Activated CD4-positive, alpha-beta T cell treated with anti-CD3 and anti-CD28 coated beads, Interleukin-2, amount 50 U/mL, for 1 hour (primary cell): ENCODE measurements around the gene STUB1.
"Not testable (repeated sequence)": the region's sequence is repeated elsewhere in the genome, so short reads cannot be mapped to it uniquely, and the experiment has no call there.

Experiments
- DNase-seq: peaks from one replicate; pipeline ENCODE4 v3.0.0-alpha.2; 2020

STUB1 gene

DNA sequence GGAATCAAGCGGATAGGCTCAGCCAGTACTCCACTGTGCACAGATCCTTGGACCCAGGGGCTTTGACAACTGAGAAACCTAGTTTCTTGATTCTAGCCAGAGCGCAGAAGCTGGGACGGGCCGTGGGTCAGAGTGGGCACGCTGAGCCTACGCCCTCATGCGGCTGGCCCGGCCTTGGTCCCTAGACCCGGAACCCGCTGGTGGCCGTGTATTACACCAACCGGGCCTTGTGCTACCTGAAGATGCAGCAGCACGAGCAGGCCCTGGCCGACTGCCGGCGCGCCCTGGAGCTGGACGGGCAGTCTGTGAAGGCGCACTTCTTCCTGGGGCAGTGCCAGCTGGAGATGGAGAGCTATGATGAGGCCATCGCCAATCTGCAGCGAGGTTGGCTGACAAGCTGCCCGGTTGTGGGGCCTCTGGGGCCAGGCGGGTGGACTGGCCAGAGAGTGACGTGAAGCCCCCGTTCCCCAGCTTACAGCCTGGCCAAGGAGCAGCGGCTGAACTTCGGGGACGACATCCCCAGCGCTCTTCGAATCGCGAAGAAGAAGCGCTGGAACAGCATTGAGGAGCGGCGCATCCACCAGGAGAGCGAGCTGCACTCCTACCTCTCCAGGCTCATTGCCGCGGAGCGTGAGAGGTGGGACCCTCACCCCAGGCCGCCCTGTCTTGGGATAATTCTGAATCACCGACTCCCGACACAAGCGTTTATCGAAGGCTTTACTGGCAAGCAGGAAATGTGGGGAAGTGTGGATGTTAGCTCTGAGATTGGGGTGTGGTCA, 946 bp downstream of the STUB1 start:
- no peak for DNase-seq

DNA sequence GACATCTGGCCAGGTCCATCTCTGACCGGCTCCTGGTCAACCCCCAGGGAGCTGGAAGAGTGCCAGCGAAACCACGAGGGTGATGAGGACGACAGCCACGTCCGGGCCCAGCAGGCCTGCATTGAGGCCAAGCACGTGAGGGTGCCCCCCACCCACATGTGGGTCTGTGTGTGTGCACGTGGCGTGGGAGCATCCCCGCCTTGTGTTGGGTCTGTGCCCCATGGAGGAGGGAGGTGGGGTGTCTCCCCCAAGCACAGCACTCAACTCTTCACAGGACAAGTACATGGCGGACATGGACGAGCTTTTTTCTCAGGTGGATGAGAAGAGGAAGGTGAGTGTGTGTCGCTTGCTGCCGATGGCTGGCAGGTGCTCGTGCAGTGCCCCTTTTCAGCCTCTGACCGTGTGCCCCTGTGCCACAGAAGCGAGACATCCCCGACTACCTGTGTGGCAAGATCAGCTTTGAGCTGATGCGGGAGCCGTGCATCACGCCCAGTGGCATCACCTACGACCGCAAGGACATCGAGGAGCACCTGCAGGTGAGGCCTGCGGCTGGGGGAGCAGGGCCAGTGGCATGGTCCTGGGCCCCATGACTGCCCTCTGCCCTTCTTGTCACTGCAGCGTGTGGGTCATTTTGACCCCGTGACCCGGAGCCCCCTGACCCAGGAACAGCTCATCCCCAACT, 1.7 kb downstream of the STUB1 start:
- no peak for DNase-seq

DNA sequence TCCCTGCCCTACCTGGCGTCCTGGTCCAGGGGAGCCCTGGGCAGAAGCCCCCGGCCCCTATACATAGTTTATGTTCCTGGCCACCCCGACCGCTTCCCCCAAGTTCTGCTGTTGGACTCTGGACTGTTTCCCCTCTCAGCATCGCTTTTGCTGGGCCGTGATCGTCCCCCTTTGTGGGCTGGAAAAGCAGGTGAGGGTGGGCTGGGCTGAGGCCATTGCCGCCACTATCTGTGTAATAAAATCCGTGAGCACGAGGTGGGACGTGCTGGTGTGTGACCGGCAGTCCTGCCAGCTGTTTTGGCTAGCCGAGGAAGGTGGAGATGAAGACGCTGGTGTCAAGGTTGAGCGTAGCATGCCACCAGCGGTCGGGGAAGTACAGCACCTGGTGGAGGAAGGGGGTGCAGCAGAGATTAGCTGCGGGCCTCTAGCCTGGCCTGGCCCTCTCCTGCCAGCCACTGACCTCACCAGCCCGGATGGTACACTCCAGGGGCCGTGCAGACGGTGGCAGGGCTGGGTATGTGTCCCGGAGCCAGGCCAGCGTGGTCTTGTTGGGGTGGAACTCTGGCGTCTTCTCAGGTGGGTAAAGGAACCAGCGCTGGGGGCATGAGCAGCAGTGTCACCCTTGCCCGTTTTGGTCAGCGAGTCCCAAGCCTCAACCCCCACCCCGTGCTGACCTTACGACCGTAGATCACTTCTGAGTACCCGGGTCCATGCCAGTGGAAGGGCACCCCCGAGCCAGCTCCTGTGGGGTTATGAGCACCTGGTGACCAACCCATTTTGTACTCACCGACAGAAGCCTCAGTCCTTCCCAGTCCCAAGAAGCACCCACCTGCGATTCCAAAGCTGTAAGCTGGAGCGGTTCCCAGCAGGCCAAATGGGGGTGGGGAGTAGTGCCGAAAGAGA, 2.5 kb downstream of the STUB1 start:
- no peak for DNase-seq

DNA sequence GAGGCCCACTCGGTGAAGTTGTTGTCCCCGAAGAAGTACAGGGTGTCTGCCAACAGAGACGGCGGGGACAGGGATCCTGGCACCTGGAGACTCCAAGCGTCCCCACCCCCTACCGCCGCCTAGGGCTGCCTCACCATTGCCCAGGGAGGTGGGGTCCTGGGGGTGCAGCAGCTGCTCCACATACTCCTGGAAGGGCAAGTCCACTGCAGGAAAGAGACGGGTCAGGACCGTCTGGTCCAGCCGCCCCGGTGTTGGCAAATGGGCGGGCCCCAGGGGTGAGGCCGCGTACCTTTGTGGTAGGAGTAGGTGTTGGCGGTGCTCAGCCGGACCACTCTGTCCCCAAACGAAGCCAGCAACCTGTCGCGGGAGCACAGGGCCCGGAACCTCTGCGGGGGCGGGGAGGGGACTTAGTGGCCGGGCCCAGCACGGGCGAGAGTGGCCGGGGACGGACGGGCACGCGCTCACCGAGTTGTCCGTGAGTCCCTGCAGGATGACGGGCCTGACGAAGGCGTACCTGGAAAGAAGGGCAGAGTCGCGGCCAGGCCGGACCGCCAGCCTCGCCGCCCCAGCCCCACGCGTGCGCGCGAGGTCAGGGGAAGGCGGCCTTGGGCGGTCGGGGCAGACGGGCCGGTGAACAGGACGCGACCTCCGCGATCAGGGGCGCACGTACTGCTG, 3.3 kb downstream of the STUB1 start:
- DNase-seq: no peak

DNA sequence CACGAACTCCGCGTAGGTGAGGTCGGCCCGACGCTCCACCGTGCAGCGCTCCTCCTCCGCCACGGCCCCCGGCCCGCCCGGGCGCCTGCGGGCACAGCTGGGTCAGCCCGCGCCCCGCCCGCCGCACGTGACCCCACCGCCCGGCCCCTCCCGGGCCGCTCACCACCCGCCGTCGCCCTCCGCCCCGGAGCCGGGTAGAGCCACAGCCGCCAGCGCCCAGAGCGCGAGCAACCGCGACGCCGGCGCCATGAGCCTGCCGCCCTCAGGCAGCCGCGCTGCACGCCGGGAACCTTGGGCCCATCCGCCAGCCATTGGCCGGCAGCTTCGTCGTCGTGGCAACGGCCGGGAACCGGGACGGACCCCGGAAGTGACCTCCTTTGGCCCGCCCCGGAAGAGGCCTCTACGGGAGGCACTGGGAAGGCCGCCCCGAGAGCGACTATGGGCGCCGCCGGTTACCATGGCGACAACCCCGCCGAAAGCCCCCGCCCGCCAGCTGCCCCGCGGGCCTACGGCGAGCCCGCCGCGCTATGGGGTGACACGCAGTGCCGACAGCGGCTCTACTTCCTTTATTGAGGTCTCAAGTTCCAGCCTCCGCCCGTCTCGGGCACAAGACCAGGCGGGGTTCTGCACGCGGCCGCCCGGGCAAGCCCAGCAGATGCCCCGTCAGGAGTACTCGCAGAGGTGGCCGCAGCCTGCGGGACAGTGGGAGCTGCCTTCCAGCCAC, 4.0 kb downstream of the STUB1 start, which contains the start of gene JMJD8:
TSS of gene JMJD8 (minus strand) at position 264 of the 724 bp plus-strand sequence. CDS start at position 249, 15 bp downstream.
- DNase-seq: peak; percentile 95

DNA sequence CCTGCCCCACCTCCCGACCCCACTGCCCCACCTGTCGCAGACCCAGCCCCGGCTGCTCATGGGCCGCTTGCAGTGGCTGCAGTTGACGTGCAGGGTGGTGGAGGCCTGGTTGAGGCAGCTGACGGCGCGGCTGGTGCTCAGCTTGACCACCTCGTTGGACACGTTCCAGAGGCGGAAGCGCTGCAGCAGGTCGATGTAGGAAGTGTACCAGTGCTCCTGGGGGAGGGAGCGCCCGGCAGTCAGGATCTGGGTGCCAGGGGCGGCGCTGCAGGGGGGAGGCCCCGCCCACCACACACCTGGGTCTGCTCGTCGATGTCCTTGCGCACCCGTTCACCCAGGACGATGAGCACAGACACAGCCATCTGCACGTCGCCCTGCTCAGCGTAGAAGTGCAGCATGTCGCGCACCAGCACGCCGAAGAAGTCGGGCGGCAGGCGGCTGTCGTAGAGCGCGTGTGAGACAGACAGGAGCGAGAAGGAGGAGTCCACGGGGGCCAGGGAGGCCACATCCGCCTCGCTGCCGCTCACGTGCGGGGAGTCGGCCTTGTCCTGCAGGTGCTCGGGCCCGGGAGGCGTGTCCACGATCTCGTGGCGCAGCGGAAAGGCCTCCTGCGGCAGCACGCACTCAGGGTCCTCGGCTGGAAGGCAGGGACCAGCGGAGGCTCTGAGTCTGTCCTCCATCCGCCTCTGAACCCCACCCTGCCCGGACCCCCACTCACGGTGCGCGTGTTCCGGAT, 4.9 kb downstream of the STUB1 start:
- DNase-seq: no peak

DNA sequence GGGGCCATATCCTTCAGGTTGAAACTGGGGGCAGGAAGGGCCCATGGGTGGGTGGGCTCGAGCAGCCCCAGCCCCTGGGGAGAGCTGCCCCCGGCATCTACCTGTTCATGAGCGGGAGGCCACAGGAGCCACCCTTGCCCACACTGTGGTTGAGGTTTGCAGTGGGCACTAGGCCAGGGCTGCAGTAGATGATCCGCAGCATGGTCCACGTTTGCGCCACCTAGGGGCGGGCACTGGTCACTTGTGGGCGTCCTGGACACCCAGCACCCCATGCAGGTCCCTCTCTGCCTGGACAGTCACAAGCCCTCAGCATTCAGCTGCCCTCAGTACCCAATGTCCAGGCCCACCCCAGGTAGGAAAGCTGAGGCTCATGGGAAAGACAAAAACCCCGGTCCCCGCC, 5.8 kb downstream of the STUB1 start:
- no peak for DNase-seq

DNA sequence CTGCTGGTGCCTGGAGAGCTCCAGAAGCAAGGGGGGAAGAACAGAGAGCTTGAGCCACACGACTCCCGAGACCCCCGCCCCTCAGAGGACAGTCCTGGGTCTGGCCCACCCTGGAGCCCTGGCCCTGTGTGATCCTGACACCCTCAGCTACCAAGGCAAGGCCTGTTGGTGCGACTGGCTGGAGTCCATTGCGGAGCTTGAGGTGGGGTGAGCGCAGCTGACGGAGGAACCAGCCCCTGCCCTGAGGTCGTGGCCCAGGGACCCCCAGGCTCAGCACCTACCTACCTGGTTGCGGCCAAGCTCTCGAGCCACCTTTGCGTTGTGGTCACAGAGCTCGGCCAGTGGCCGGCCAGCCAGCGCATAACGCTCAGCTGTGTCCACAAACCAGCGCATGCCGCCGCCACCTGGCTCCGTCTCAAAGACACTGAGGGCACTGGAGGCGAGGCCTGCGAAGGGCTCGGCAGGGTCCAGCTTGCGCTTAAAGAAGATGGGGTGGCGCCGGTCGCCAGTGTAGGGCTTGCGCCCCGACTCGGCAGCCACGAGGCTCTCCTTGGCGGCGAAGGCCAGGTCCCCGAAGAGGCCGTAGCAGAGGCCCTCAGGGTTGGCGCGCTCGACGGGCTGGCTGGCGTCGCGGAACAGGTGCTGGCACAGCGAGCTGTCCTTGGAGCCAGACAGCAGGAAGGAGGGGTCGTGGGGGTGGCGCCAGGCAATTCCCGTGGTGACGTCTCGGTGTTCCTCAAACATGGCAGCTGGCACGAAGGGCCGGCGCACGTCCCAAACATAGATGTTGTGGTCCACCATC, 6.5 kb downstream of the STUB1 start:
- no peak for DNase-seq

DNA sequence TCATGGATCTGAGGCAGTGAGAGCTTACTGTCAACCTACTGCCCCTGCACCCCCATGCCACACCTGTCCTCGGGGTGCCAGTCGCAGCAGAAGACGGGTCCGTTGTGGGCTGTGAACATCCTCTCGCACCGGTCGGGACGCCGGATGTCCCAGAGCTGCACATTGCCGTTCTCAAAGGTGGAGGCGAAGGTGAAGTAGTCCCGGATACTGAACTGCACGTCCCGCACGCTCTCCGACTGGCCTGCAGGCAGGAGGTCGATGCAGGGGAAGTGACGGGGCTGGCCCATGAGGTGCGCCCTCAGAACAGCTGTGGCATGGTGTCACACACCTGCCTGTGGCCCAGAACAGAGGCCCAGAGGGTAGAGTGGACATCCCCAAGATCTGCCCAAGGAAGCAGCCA, 7.3 kb downstream of the STUB1 start:
- no peak for DNase-seq

DNA sequence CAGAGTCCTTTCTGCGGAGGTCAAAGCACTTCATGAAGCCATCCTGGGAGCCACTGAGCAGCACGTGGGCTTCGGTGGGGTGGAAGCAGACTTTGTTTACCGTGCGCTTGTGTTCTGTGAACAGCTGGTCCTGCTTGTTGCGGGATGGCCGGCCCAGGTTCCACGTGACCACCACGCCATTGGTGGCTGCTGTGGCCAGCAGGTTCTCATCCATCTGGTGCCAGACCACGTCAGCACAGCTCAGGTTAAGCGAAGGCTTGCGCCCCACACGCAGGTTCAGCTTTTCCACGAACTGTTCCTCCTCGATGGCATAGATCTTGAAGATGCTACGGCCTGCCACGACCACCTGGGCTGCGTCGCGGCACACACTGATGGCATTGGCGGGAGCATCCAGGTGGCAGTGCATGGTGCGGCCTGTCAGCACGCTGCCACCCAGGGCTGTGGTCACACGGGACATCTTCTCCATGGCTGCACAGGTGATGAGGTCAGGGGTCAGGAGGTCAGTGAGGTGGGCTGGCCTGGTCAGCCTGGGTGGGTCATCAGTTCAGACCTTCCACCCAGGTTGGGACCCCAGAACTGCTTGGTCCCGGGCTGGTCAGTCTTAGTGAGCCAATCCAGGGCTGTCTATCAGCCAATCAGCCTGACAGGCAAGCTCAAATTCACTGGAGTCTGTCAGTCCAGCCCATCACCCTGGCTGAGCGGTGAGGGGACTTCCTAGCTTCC, 9.1 kb downstream of the STUB1 start:
- DNase-seq: no peak

DNA sequence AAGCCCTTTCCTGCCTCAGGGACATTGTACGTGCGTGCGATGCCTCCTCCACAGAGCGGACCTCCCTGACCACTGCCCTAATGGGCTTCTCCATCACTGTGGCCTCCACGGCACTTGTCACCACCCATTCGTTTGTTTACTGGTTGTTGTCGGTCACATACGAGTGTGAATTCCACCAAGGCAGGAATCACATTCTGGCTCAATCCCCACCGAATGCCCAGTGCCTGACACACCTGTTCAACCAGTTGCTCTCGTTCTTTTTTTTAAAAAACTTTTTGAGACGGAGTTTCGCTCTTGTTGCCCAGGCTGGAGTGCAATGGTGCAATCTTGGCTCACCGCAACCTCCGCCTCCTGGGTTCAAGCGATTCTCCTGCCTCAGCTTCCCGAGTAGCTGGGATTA, 11.0 kb downstream of the STUB1 start:
- not testable (repeated sequence) for DNase-seq

DNA sequence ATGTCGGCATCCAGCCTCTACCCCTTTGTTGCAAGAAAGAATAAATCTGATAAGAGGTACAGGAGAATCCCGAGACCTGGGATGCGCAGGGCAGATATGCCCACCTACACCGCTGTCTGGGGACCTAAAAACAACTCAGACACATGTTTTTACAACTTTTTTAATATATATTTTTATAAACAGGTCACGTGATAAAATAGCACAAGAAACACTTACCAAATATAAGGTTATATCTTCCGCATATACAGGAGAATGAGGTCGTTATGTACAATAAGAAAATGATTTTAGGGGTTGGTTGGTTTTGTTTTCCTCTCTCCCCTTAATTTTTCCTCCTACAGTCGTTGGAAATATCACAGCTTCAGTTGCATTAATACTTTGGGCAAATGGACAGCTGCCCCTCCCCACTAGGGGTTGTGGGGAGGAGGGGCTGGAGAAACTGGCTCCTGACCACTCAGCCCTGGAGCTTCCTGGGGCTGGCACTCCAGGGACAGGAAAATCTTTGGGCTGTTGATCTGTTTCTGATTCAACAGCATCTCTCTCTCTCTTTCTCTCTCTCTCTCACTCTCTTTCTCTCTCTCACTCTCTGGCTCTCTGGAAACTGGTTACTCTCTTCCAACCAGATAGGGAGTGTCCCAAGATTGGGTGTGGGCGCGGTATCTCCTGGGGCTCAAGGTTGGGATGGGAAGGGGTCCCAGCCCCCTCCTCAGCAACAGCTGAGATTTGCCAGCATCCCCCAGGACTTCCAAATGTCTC, 12.3 kb downstream of the STUB1 start:
- no peak for DNase-seq

DNA sequence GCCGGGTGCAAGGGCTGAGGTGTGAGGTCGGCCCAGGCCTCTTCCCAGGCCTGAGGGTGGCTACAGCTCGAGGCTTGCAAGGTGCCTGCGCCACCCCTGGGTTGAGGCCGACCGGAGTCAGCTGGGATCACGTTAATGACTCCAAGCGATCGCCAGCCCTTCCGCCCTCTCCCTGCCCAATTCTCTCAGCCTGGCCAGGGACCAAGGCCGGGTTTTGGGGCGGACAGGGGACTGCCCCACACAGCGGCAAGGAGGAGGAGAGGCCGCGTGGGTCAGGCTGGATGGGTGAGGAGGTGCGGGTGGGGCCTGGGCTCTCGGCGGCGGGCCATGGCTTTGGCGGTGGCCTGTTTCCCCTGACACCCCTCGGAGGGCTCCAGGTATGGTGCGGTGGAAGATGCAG, 13.2 kb downstream of the STUB1 start:
- no peak for DNase-seq

DNA sequence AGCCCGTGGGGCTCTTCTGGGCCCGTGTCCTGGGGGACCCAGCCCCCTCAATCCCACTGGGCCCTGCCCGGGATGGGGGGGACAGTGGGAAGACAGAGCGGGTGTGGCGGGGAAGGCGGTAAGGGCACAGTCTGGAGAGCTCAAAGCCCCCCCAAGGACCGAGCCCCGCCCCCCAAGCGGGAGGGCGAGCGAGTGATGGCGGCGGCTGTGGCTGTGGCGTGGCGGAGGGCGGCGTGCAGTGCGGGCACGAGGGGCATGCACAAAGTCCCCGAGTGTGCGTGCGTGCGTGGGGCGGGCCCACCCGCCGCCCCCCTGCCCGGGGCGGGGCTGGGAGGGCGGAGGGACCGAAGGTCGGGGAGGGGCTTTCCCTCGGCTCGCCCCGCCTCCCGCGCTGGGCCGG, 13.6 kb downstream of the STUB1 start:
- DNase-seq: no peak

DNA sequence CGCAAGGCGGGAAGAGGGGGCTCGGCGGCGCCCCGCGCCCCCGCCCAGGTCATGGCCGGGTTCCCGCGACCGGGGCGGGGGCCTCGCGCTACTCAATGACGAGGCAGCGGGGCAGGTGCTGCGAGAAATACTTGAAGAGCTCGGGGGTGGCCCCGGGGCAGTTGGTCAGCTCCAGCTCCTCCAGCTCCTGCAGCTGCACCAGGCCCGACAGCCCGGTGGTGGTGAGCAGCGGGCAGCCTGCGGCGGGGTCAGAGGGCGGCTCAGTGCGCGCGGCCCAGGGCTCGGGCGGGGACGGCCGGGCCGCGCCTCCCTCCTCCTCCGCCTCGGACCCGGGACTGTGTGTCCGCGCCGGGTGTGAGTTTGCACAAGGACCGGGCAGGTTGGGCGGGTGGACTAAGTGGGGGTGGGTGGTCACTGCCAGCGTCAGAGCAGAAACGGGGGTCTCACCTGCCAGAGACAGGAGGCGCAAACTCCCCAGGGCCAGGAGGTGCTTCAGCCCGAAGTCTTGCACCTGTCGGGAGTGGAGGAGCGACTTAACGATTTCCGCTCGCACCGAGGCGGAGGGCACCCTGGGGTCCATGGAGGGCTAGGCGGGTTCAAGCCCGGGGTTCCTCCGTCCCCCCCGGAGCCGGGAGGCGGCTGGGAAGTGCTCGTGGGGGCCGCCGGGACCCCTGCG, 14.1 kb downstream of the STUB1 start:
- no peak for DNase-seq

DNA sequence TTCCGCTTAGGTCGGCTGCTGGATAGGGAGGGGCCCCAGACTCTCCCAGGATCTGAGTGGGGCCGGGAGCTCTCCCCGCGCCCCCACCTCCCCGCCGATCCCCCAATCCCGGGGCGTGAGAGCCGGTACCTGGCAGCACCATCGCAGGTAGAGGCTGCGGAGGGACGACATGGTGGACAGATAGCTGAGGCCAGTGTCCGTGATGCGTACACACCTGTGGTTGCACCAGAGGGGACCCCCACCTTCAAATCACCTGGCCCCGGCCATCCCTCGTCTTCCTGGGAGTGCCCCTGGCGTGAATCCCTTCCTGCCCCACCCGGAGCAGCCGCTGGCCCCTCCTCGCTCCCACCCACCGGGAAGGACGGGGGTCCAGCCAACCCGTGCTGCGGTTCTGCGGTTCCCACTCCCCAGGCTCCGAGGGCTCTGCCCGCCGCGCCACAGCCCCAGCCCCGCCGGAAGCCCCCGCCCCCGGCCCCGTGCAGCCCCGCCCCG, 14.7 kb downstream of the STUB1 start:
- DNase-seq: no peak

DNA sequence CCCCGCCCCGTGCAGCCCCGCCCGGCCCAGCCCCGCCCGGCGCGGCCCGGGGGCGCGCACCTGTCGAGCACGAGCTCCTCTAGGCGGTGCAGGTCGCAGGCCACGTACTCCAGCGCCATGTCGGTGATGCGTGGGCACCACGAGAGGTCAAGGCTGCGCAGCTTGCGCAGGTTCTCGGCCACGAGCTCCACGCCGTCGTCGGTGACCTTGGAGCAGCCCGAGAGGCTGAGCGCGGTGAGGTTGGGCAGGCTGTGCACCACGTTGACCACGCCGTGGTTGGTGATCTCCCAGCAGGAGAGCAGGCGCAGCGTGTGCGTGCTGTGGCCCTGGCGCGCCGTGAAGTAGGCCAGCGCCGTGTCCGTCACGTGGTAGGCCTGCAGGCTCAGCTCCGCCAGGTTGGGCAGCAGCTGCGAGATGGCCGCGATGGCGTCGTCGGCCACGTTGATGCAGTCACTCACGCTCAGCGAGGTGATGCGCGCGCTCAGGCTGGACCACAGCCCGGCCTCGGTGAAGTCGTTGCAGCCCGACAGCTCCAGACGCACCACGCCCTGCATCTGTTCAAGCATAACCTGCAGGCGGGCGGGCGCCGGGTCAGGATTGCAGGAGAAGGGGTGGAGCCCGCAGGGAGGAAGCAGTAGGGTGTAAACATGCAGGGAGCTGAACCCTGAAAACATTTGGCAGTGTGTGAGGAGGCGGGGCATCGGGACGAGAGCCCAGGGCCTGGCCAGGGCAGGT, 15.3 kb downstream of the STUB1 start:
- peak; percentile 65 for DNase-seq
